ENCODE results near the gene SLC17A1.

Gene SLC17A1, protein sequence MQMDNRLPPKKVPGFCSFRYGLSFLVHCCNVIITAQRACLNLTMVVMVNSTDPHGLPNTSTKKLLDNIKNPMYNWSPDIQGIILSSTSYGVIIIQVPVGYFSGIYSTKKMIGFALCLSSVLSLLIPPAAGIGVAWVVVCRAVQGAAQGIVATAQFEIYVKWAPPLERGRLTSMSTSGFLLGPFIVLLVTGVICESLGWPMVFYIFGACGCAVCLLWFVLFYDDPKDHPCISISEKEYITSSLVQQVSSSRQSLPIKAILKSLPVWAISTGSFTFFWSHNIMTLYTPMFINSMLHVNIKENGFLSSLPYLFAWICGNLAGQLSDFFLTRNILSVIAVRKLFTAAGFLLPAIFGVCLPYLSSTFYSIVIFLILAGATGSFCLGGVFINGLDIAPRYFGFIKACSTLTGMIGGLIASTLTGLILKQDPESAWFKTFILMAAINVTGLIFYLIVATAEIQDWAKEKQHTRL

DNA sequence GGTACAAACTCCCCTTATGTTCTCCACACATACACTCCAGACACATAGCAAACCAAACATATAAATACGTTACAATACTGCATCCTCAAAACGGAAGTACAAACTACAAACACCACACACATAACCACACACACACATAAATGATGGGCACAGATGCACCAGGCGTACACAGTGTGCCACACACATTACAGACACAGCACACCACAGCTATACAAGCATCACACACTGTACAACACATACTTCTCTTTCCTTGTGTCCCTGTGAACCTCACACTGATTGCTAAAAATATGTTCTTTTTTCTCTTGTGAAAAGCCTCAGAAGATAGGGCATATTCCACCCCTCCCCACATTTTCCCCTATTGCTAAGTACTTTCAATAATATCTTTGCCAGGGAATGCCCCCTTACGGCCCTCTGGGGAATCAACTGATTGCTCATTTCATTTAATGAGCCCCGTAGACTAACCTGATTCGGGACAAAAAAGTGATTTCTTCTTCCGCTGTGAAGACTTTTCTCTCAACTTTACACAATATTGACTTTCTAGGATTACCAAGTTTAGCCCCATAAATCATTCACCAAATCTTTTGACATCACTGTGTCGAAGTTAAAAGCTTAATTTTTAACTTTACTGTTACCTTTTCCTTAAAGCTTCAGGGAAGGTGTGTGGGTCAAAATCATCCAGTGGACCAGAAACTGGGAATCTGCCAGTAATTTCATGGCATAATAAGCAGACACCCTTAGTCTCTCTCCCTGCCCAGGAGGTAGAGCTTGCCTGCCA lies at the start of gene SLC17A1:
Gene SLC17A1 (minus strand): TSS at position 521 of the 775 bp plus-strand sequence. CDS start 1,495 bp downstream, outside the sequence.
- no peak for DNase-seq (ENCODE audit: low read depth)
- H3K4me3 ChIP-seq (ENCODE audit: low read depth, low read length): no peak within 1 kb of the TSS
- TF ChIP-seq, protein P1, sequence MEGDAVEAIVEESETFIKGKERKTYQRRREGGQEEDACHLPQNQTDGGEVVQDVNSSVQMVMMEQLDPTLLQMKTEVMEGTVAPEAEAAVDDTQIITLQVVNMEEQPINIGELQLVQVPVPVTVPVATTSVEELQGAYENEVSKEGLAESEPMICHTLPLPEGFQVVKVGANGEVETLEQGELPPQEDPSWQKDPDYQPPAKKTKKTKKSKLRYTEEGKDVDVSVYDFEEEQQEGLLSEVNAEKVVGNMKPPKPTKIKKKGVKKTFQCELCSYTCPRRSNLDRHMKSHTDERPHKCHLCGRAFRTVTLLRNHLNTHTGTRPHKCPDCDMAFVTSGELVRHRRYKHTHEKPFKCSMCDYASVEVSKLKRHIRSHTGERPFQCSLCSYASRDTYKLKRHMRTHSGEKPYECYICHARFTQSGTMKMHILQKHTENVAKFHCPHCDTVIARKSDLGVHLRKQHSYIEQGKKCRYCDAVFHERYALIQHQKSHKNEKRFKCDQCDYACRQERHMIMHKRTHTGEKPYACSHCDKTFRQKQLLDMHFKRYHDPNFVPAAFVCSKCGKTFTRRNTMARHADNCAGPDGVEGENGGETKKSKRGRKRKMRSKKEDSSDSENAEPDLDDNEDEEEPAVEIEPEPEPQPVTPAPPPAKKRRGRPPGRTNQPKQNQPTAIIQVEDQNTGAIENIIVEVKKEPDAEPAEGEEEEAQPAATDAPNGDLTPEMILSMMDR (conservative IDR thresholded peaks at IDR 0.05; ENCODE audit: low read depth, low read length): no peak

DNA sequence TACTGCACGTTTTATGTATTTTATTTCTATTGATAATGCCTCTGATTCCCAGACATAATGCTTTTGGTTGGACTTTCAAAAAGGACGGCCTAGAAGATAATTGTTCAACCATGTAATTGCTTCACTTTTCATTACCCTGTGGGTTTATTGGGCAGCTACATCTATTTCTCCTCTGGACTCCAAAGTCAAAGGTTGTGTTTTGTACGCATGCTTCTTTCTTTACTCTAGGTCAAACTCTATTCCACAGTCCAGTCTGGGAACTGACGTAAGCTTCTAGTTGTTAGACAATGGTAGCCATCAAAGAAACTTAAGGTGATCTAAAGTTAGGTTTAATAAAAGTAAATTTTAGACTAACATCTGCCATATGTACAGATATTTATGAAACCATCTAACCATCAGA lies 48.7 kb upstream of the SLC17A1 start:
- no peak overlapping the region for H3K4me3 ChIP-seq (ENCODE audit: low read depth, low read length)
- no peak for DNase-seq (ENCODE audit: low read depth)
- TF ChIP-seq, protein P1 (conservative IDR thresholded peaks at IDR 0.05; ENCODE audit: low read depth, low read length): no peak

DNA sequence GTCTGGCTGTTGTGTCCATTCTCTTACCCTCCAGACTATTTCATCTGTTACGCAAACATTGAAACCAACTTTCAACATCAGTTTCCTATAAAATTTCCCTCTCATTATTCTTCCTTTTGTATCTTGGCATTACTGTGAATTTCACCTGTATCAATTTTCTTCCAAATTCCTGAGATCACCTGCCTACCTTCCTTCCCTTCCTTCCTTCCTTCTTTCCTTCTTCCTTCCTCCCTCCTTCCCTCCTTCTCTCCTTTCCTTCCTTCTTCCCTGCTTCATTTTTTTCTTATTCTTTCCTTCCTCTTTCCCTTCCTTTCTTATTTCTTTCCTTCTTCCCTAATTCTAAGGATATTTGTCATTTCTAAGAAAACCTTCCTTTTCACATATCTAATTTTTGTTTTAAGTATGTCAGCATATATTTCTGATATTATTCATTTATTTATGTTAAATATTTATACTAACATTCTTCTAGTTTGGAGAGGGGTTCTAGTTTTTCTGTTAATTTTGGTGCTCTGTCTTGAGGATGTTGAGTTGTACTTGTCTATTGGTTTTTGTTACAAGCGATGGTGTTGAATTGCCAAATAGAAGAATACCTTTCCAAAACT lies 47.0 kb upstream of the SLC17A1 start:
- TF ChIP-seq, protein P1 (conservative IDR thresholded peaks at IDR 0.05; ENCODE audit: low read depth, low read length): no peak
- no peak overlapping the region for H3K4me3 ChIP-seq (ENCODE audit: low read depth, low read length)

DNA sequence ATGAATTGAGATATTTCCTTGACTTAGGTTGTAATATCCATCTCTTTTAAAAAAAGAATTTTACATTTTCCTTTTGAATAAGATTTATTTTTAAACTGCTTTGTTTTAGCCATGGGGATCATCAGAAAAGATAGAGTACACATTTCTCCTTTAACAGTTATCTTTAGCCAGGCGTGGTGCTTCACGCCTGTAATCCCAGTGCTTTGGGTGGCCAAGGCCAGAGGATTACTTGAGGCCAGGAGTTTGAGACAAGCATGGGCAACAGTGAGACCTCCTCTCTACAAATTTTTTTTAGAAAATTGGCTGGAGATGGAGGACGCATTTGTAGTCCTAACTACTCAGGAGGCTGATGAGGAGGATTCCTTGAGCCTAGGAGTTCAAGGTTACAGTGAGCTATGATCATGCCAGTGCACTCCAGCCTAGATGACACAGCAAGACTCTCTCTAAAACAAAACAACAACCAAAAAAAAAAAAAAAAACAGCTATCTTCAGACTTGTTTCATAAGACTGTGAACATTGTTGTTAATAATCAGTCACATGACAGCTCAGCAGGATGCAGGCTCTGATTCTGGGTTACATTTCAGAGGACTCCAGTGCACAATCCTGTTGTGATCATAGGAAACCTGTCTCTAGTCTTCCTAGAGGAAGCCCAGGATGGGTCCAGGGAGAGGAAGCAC lies 44.2 kb upstream of the SLC17A1 start:
- TF ChIP-seq, protein P1 (conservative IDR thresholded peaks at IDR 0.05; ENCODE audit: low read depth, low read length): no peak
- H3K4me3 ChIP-seq (ENCODE audit: low read depth, low read length): no peak overlapping the region
- peak; percentile 13 for DNase-seq (ENCODE audit: low read depth)

More for the DNA sequence above, 47.0 kb upstream of the SLC17A1 start:
- no peak for DNase-seq (ENCODE audit: low read depth)

DNA sequence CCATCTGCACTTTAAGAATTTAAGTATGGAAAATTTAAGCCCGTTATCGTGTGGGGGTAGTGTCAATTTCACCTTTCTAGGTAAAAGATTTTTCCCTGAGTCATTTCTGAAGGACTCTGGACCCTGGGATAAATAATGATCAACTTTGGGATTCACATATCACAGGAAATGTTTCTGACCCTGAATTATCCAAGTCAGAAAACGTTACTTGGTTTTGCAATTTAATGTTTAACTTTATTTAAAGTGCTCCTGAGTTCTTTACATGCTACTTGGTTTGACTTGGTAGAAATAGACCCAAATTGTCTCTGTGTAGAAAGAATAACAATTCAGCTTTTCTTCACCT lies 43.7 kb upstream of the SLC17A1 start:
- TF ChIP-seq, protein P1 (conservative IDR thresholded peaks at IDR 0.05; ENCODE audit: low read depth, low read length): no peak
- H3K4me3 ChIP-seq (ENCODE audit: low read depth, low read length): no peak overlapping the region
- no peak for DNase-seq (ENCODE audit: low read depth)

DNA sequence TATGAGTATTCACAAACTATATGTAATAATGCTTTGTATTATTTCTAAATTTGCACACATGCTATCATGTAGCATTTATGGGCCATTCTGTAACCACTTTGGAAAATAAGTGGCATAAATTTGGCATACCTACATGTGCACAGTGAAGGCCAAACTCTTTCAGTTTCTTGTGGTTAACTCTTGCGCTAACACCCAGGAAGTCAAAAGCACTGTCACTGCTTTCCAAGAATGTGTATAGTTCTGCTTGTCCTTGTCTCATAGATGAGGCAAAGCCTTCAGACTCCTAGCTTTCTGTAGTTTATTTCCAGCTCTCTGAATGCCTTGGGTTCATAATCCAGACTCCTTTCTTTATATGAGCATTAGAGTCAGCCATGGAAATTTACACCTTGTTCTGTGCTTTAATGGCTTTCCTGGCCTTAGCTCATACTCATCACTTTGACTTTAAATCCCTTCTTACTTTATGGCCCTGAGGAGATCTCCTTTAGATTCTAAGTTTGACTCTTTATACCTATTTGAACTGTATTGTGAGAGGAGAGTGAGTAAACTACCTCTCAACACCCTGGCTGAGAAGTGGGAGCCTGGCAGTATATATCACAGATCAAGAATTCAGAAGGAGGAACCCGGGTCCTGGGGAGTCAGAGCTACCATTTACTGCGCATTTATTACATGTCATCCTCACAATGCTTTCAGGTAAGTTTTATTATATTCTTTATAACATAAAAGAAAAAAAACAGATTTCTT lies 43.1 kb upstream of the SLC17A1 start:
- no peak for DNase-seq (ENCODE audit: low read depth)
- TF ChIP-seq, protein P1 (conservative IDR thresholded peaks at IDR 0.05; ENCODE audit: low read depth, low read length): no peak

More for the DNA sequence above, 43.1 kb upstream of the SLC17A1 start:
- H3K4me3 ChIP-seq (ENCODE audit: low read depth, low read length): no peak overlapping the region

Data from choroid plexus epithelial cell (primary cell).